Neutrophil (primary cell): ENCODE measurements around the gene PPP1R37.

ENCODE experiments used
- H3K27ac ChIP-seq: fragments of 200-600 bp; sonication (generic); 2 replicates; pipeline ENCODE4 v1.5.1; 2016; ENCODE audit warnings: mild to moderate bottlenecking, moderate library complexity
- H3K27me3 ChIP-seq: fragments of 200-600 bp; sonication (generic); 2 replicates; pipeline ENCODE4 v1.6.0; 2016; ENCODE audit warnings: mild to moderate bottlenecking
- H3K36me3 ChIP-seq: fragments of 200-600 bp; sonication (generic); 2 replicates; pipeline ENCODE4 v1.5.1; 2017
- H3K4me1 ChIP-seq, 2 experiments: fragments of 200-600 bp in 1 of 2; sonication (generic) in 1 of 2; 1 replicate in 1 of 2; 2 replicates in 1 of 2; pipeline versions ENCODE4 v1.5.1 to v1.6.1; 2013 to 2016; ENCODE audit warnings: low read depth in 1 of 2, low read length in 1 of 2, mild to moderate bottlenecking in 1 of 2, moderate library complexity in 1 of 2; ENCODE audit not compliant: control insufficient read depth in 1 of 2, insufficient read depth in 1 of 2
- H3K4me3 ChIP-seq, 2 experiments: fragments of 200-600 bp in 1 of 2; sonication (generic) in 1 of 2; 1 replicate in 1 of 2; 2 replicates in 1 of 2; pipeline ENCODE4 v1.5.1; 2013 to 2016; ENCODE audit warnings: low read depth in 1 of 2, low read length in 1 of 2, mild to moderate bottlenecking in 1 of 2, moderate library complexity in 1 of 2
- H3K9me3 ChIP-seq: fragments of 200-600 bp; sonication (generic); 2 replicates; pipeline ENCODE4 v1.5.1; 2016
- CTCF ChIP-seq: fragments of 200-600 bp; sonication (generic); IDR thresholded peaks from 2 replicates; pipeline ENCODE4 v1.5.1; 2016; ENCODE audit warnings: antibody characterized with exemption

Gene PPP1R37

GRCh38 chr19:45138303-45138751, 45.3 kb downstream of the PPP1R37 start:
- H3K27ac ChIP-seq = no peak overlapping the region
- no peaks in the 10 kb centered on the region for H3K9me3 ChIP-seq
- H3K4me3 ChIP-seq = no peak overlapping the region
- no peak for TF ChIP-seq CTCF
- peaks cover 31% of the 10 kb centered on the region for H3K36me3 ChIP-seq
- no peaks in the 10 kb centered on the region for H3K4me1 ChIP-seq
- H3K27me3 ChIP-seq = no peaks in the 10 kb centered on the region

GRCh38 chr19:45139286-45140143, 46.5 kb downstream of the PPP1R37 start:
- Histone ChIP-seq H3K4me1 (no peaks in the 10 kb centered on the region), H3K9me3 (no peaks in the 10 kb centered on the region), H3K27ac (no peak overlapping the region), H3K36me3 (peaks cover 32% of the 10 kb centered on the region), H3K4me3 (no peak overlapping the region), H3K27me3 (no peaks in the 10 kb centered on the region)
- TF ChIP-seq CTCF = no peak

GRCh38 chr19:45140144-45140503, 47.1 kb downstream of the PPP1R37 start:
- TF ChIP-seq CTCF = no peak
- Histone ChIP-seq H3K27ac (no peak overlapping the region), H3K27me3 (no peaks in the 10 kb centered on the region), H3K9me3 (no peaks in the 10 kb centered on the region), H3K36me3 (peaks cover 38% of the 10 kb centered on the region), H3K4me1 (no peaks in the 10 kb centered on the region), H3K4me3 (no peak overlapping the region)

- no peak for TF ChIP-seq CTCF
- H3K4me1 ChIP-seq = no peaks in the 10 kb centered on the region
- H3K36me3 ChIP-seq = peaks cover 43% of the 10 kb centered on the region
- no peak overlapping the region for H3K4me3 ChIP-seq
- H3K9me3 ChIP-seq = no peaks in the 10 kb centered on the region
- no peaks in the 10 kb centered on the region for H3K27me3 ChIP-seq
- H3K27ac ChIP-seq = no peak overlapping the region
Measured at GRCh38 chr19:45140533-45140932, 47.6 kb downstream of the PPP1R37 start.

- H3K27me3 ChIP-seq = no peaks in the 10 kb centered on the region
- H3K27ac ChIP-seq = no peak overlapping the region
- H3K4me1 ChIP-seq = no peaks in the 10 kb centered on the region
- no peak for TF ChIP-seq CTCF
- no peak overlapping the region for H3K4me3 ChIP-seq
- no peaks in the 10 kb centered on the region for H3K9me3 ChIP-seq
- H3K36me3 ChIP-seq = peaks cover 51% of the 10 kb centered on the region
Measured at GRCh38 chr19:45141203-45141900, 48.4 kb downstream of the PPP1R37 start.
